Endodermal cell (in vitro differentiated cells): ENCODE results near the gene ATP2B2. TPM values are rescaled to one million over a fixed set of nuclear protein-coding genes. Genes with fewer than 3 reads are reported as not detected.

Source experiments
- DNase-seq: peaks from one replicate; pipeline ENCODE4 v3.0.0-alpha.2; 2017
- H3K27ac ChIP-seq: 2 replicates; pipeline ENCODE4 v1.5.1; 2013; ENCODE audit warnings: mild to moderate bottlenecking, low read depth, low read length, moderate library complexity
- H3K27me3 ChIP-seq: 2 replicates; pipeline ENCODE4 v1.6.1; 2013; ENCODE audit warnings: mild to moderate bottlenecking, low read length, moderate library complexity; ENCODE audit not compliant: insufficient read depth, control insufficient read depth, poor library complexity, severe bottlenecking
- H3K36me3 ChIP-seq: 2 replicates; pipeline ENCODE4 v1.7.0; 2013; ENCODE audit warnings: mild to moderate bottlenecking, low read length, moderate library complexity; ENCODE audit not compliant: control insufficient read depth, insufficient read depth
- H3K4me1 ChIP-seq: one replicate; pipeline ENCODE4 v1.7.0; 2013; ENCODE audit warnings: low read length; ENCODE audit not compliant: control insufficient read depth, insufficient read depth
- H3K4me3 ChIP-seq: 2 replicates; pipeline ENCODE4 v1.5.1; 2013; ENCODE audit warnings: mild to moderate bottlenecking, low read length, moderate library complexity
- H3K9ac ChIP-seq: 2 replicates; pipeline ENCODE4 v1.6.1; 2013; ENCODE audit warnings: mild to moderate bottlenecking, low read length, moderate library complexity; ENCODE audit not compliant: poor library complexity, severe bottlenecking; ENCODE audit errors: extremely low read depth
- H3K9me3 ChIP-seq: 2 replicates; pipeline ENCODE4 v1.6.1; 2013; ENCODE audit warnings: mild to moderate bottlenecking, low read length, moderate library complexity; ENCODE audit not compliant: control insufficient read depth
- H3K27ac Mint-ChIP-seq: 2 replicates; pipeline ENCODE4 v1.8.0; 2020; ENCODE audit warnings: mixed read lengths
- H3K27me3 Mint-ChIP-seq: 2 replicates; pipeline ENCODE4 v1.8.0; 2021; ENCODE audit warnings: mild to moderate bottlenecking, mixed read lengths; ENCODE audit not compliant: insufficient read depth
- H3K36me3 Mint-ChIP-seq: 2 replicates; pipeline ENCODE4 v1.8.0; 2020; ENCODE audit warnings: low read depth, mixed read lengths
- H3K4me1 Mint-ChIP-seq: 2 replicates; pipeline ENCODE4 v1.8.0; 2020; ENCODE audit warnings: mixed read lengths
- H3K4me3 Mint-ChIP-seq: 2 replicates; pipeline ENCODE4 v1.8.0; 2020; ENCODE audit warnings: mild to moderate bottlenecking, moderate library complexity, mixed read lengths
- H3K9me3 Mint-ChIP-seq: 2 replicates; pipeline ENCODE4 v1.8.0; 2020; ENCODE audit warnings: mild to moderate bottlenecking, mixed read lengths
- WGBS, 2 experiments: methylation state at CpG; one replicate each; pipeline versions ENCODE4 v1.1.5 to v1.1.7; 2013; ENCODE audit warnings: missing lambda C conversion rate in 2 of 2, mixed read lengths in 1 of 2; ENCODE audit not compliant: insufficient coverage in 1 of 2, insufficient read length in 1 of 2; 5-methylcytosine and 5-hydroxymethylcytosine counted together
- total RNA-seq, 2 donors: library from RNA; stranded (reverse); fragmentation: NEBNext Ultra II Directional in 1 of 2; extraction: Animal tissue kit (Norgen Biotek cat#: 25700) in 1 of 2; gene quantifications; 2 replicates in 1 of 2; 3 replicates in 1 of 2; pipeline ENCODE4 v1.2.1, GENCODE V29; 2021
- TF ChIP-seq, protein P1 (sequence below): fragments of 200-600 bp; sonication (generic); conservative IDR thresholded peaks from 2 replicates; pipeline ENCODE4 v1.5.0; 2021; ENCODE audit warnings: antibody characterized with exemption, mild to moderate bottlenecking

ATP2B2 gene
- total RNA-seq, 2 donors from 2014 or later, result 0.09 TPM; not detected in 1

DNA sequence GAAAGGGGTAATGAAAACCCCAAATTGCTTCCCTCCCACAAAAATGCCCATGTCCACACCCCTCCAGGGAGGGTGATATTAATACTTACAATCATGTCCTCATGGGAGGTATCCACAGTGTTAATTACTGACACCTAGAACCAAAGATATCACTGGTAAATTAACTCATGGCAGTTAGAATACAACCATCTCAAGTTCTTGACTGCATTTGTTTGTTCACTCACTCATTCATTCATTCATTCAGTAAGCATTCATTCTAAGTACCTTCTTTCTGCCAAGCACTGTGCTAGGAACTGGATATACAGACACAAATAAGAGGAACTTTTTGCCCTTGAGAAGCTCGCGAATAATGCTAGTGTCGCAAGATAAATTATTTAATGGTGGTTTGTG, 187.4 kb downstream of the ATP2B2 start:
- peaks cover 6% of the 10 kb centered on the region for H3K27me3 ChIP-seq
- Mint-ChIP-seq H3K27ac (no peak overlapping the region), H3K9me3 (no peaks in the 10 kb centered on the region), H3K4me3 (no peak overlapping the region), H3K36me3 (peaks cover 53% of the 10 kb centered on the region), H3K4me1 (peaks cover 22% of the 10 kb centered on the region), H3K27me3 (no peaks in the 10 kb centered on the region)
- no peak for DNase-seq
- peaks cover 14% of the 10 kb centered on the region for H3K4me1 ChIP-seq
- 94 to 100% methylated on average over 2 to 3 of the region's 3 CpGs for WGBS, 2 experiments
- H3K27ac ChIP-seq, result no peak overlapping the region
- no peaks in the 10 kb centered on the region for H3K9me3 ChIP-seq
- TF ChIP-seq, protein P1, sequence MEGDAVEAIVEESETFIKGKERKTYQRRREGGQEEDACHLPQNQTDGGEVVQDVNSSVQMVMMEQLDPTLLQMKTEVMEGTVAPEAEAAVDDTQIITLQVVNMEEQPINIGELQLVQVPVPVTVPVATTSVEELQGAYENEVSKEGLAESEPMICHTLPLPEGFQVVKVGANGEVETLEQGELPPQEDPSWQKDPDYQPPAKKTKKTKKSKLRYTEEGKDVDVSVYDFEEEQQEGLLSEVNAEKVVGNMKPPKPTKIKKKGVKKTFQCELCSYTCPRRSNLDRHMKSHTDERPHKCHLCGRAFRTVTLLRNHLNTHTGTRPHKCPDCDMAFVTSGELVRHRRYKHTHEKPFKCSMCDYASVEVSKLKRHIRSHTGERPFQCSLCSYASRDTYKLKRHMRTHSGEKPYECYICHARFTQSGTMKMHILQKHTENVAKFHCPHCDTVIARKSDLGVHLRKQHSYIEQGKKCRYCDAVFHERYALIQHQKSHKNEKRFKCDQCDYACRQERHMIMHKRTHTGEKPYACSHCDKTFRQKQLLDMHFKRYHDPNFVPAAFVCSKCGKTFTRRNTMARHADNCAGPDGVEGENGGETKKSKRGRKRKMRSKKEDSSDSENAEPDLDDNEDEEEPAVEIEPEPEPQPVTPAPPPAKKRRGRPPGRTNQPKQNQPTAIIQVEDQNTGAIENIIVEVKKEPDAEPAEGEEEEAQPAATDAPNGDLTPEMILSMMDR, result no peak
- no peak overlapping the region for H3K4me3 ChIP-seq
- H3K9ac ChIP-seq, result no peak overlapping the region
- peaks cover 58% of the 10 kb centered on the region for H3K36me3 ChIP-seq

DNA sequence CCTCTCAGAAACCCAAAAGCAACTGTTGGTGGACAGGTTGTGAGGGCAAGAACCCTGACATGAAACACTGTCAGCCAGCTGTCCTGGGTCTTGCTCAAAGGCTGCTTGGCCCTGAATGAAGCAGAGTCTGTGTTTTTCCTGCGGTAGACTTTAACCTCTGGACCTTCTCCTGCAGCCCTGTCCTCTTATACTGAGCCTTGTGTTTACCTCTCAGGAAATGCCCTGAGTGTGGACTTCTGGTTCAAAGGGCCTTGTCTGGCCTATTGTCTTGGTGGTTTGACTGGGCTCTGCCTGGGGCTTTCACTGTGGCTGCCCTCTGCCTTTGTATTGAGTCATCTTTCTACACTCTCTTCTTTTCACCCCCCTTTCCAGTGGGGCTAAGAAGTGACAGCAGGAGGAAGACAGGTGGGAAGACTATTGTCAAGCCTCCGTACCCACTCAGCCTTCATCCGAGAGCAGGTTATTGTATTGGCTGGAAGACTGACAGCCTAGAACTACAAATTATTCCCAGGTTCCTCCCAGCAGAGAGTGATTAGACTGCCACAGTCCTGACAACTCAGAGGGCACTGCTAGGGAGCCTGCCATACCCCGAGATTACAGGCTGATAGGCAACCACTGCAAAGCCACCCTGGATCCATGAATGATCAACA, 187.9 kb downstream of the ATP2B2 start:
- Histone ChIP-seq H3K27ac (no peak overlapping the region), H3K9me3 (no peaks in the 10 kb centered on the region), H3K36me3 (peaks cover 63% of the 10 kb centered on the region), H3K9ac (no peak overlapping the region), H3K4me1 (peaks cover 14% of the 10 kb centered on the region), H3K27me3 (peaks cover 6% of the 10 kb centered on the region), H3K4me3 (no peak overlapping the region)
- no peak overlapping the region for H3K4me3 Mint-ChIP-seq
- TF ChIP-seq, protein P1, result no peak
- no peaks in the 10 kb centered on the region for H3K27me3 Mint-ChIP-seq
- no peaks in the 10 kb centered on the region for H3K9me3 Mint-ChIP-seq
- peaks cover 22% of the 10 kb centered on the region for H3K4me1 Mint-ChIP-seq
- no peak overlapping the region for H3K27ac Mint-ChIP-seq
- peaks cover 58% of the 10 kb centered on the region for H3K36me3 Mint-ChIP-seq
- no peak for DNase-seq
- 90 to 97% methylated on average over 3 to 4 of the region's 4 CpGs for WGBS, 2 experiments

DNA sequence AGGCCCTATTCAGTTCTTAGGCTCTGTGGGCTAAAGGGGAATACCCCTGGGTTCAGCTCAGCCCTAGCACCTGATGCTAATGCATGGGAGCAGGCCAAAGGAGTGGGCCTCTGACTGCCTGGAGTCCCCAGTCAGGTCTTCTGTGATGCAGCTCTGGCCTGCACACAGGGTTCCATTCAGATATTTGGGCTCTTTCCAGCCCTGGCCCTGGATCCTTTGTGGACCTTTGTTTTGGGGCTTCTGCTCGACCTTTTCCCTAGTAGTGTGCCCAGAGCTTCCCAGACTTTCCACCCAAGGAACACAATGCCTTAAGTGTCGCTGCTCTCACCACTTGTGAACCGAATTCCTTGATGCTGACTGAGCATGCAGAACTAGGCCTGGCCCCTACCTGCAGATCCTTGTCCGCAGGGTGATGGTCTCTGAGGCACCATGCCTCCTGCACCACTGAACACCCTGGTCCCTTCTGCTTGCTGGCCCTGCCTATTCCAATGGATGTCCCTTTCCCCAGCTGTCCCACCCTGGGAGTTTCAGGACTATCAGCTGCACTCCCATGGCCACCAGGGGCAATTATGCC, 189.5 kb downstream of the ATP2B2 start:
- Mint-ChIP-seq H3K4me3 (no peak overlapping the region), H3K9me3 (no peaks in the 10 kb centered on the region), H3K4me1 (peaks cover 22% of the 10 kb centered on the region), H3K27me3 (no peaks in the 10 kb centered on the region), H3K36me3 (peaks cover 73% of the 10 kb centered on the region), H3K27ac (no peak overlapping the region)
- TF ChIP-seq, protein P1, result no peak
- Histone ChIP-seq H3K4me3 (no peak overlapping the region), H3K27ac (no peak overlapping the region), H3K4me1 (peaks cover 14% of the 10 kb centered on the region), H3K9me3 (no peaks in the 10 kb centered on the region), H3K36me3 (peaks cover 79% of the 10 kb centered on the region), H3K27me3 (peaks cover 6% of the 10 kb centered on the region), H3K9ac (no peak overlapping the region)
- 94 to 100% methylated on average over 2 to 4 of the region's 4 CpGs for WGBS, 2 experiments
- no peak for DNase-seq
